CD4-positive, alpha-beta T cell treated with Interleukin-17A for 4 hours (primary cell): ENCODE data around the gene MEGF10.

ENCODE experiments used
- DNase-seq: peaks from one replicate; pipeline ENCODE4 v3.0.0-alpha.2; 2020; ENCODE audit warnings: mixed read lengths

The MEGF10 gene

DNA sequence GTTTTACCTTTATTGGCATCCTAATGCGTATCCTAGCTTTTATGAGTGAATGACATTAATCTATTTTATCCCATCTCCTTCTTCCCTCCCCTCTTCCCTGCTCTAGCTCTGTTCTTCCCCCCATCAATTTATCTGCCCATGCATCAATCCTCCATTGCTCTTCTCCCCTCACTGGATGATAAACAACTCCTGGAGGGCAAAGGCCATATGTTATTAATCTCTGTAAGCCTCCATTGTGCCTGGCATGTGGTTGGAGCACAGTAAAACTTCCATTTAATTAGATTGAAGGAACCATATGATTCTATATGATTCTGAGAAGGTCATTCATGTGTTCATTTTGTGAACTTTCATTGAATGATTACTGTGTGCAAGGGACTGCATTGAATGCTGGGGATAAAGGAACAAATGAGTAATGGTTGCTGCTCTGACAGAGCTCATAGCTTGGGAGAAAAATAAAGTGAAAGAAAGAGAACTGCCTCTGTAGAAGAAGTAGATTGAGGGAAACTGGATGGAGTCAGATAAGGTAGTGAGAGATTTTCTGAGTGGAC, 85.0 kb downstream of the MEGF10 start:
- no peak for DNase-seq

DNA sequence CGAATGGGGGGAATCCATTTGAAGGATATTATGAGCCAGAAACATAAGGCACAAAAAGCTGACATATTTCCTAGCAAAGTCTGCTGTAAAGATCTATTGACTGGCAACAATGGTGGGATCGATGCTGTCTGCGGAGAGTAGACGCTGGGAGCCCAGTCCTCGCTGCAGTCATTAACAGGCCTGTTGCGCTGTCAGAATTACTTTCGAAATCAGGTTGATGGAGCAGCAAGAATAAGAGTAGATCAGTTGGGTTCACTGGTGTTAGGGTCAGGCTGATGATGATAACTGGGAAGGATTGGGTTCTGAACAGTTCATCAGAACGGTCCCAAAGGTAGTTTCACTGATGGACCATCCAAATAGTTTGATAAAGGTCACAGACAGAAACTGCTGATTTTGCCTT, 87.1 kb downstream of the MEGF10 start:
- no peak for DNase-seq

DNA sequence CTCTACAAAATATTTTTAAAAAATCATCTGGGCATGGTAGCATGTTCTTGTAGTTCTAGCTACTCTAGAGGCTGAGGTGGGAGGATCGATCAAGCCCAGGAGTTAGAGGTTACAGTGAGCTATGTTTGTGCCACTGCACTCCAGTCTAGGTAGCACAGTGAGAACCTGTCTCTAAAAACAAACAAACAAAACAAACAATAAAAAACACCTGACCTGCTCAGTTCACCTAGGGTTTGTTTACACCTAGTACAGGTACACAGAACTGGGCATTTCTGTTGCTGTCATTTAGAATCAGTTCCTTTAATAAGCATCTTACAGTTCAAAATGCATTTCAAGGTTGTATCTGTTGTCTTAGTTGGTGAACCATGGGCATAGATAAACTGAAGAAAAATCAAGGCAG, 95.3 kb downstream of the MEGF10 start:
- DNase-seq, result no peak

DNA sequence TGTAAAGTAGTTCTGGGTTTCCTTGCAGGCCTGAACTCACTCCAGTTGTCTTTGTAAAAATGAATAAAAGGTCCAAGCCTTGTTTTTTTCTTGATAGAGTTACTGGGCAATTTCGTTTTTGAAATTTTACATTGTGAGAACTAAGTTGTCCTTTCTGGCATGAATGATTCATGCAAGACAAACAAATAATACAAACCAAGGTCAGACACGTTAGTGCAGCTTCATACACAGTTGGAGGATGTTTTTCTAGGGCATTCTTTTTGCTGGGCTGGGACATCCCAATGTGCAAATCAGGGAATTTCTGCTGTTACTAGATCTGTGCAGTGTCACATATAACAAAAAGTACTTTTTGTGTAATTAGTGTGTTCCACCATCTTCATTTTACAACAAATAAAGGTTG, 96.0 kb downstream of the MEGF10 start:
- DNase-seq, result no peak

DNA sequence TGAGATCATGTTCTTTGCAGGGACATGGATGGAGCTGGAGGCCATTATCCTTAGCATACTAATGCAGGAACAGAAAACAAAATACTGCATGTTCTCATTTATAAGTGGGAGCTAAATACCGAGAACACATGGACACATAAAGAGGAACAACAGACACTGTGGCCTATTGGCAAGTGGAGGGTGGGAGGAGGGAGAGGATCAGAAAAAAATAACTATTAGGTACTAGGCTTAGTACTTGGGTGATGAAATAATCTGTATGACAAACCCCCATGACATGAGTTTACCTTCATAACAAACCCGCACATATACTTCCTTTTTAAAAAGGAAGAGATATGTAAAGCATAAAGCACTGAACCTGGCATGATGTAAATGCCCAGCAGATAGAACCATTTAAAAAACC, 99.0 kb downstream of the MEGF10 start:
- no peak for DNase-seq

DNA sequence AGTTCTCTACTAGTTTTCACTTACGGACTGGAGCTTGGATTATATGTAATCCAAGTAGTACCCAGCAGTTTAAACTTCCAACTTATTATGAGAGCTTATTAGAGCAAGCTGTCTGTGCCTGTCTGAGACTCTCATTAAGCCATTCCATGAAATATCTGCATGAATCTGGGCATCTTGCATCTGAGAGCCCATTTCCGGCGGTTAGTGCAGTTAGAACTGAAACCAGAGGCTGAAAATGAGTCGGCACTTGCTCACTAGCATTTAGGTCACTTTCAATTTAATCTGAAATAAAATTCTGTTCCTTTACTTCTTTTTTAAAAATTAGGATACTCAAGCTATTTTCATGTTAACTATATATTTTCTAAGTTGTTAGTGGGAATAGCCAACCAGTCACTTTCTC, 102.2 kb downstream of the MEGF10 start:
- DNase-seq, result no peak

DNA sequence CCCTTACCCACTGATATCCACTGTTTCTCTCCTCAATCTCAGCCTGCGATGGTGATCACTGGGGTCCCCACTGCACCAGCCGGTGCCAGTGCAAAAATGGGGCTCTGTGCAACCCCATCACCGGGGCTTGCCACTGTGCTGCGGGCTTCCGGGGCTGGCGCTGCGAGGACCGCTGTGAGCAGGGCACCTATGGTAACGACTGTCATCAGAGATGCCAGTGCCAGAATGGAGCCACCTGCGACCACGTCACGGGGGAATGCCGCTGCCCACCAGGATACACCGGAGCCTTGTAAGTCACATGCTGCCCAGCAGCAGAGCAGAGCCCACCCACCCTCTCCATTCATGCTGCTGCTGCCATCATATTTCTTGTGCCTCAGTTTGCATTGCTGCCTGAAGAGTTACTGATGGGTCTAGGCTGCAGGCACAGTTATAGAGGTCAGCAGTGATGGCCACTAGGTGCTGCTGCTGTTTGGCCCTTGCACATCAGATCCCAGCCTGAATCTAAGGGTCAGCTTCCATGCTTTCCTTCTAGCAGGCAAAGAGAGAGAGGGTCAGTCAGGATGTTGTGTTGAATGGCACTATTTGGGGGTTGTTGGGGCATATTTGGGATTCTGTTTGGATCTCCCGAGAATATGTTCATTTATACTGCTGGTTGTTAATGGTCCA, 106.0 kb downstream of the MEGF10 start:
- no peak for DNase-seq

DNA sequence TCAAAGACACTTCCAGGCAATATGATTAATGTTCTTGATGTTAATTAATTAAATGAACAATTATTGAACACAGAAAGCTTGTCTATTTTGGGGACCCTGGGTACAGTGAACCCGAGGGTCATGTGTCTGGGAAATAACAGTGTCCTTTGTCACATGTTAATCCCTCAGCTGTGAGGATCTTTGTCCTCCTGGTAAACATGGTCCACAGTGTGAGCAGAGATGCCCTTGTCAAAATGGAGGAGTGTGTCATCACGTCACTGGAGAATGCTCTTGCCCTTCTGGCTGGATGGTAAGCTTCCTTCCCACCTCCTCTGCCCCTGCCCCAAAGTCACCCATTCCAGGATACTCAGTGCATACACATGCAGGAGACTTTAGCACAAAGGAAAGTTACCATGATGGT, 107.9 kb downstream of the MEGF10 start:
- no peak for DNase-seq

DNA sequence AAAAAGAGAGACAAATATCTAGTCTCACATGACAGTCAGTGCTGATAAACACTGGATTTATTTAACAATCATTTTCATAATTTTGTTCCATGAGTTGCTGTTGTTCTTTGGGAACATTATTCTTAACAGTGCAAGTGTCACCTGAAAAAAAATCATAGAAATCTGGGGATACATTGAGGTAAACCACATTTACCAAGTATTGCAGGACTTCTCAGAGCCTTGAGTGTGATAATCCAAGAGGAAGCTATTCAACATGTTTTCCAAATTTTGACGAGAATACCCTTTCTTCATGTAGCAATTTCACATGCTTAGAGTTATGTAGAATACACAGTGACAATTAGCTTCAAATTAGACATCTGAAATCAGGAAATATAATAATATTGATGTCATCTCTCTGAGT, 108.5 kb downstream of the MEGF10 start:
- DNase-seq, result no peak

DNA sequence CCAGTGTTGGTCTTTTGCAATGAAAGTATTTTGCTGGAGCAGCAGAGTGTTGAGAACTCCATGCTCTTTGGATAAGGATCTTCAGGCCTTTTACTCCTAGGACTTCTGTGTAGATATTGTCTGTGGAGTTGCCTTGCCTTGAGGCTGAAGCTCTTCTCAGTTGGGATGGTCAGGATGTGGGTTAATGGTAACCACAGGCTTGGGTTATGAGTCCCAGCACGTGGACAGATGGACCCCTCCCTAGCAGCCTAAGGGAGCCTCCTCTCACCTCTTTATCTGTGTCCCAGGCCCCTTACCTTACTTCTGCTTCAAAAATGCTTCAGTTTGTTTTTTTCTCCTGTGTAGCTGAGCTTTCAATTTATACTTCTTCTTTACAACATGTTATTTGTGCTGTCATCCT, 109.9 kb downstream of the MEGF10 start:
- DNase-seq, result no peak

DNA sequence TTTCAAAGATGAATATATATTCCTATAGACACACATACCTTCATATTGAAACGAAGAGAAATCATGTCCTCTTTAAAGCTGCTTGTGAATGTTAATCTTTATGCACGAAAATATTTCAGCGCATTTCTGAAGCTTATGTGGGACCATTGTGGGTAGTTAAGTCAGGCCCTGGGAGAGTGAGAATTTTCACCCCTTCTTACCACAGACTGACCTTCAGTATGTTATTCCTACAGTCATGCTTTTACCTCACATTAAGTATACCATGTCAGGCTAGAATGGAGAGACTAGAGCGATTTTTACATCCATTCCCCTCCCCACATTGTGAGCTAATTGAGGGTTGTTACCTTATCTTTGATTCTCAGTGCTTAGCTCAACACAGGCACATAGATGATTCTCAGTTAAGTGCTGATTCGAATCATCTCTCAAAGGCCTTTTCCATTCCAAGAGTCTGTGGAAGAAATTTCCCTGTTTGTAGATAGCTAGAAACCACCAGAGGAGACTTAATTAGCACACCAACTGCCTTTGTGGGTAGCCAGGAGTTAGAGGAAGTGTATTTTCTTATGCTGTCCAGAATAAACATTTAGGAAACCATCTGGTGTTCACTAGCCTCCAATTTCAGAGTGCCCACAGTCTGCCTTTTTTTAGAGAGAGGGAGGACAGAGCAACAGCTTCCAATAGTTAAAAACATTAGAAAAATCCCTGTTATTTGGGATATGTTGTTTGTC, 110.5 kb downstream of the MEGF10 start:
- DNase-seq, result no peak

DNA sequence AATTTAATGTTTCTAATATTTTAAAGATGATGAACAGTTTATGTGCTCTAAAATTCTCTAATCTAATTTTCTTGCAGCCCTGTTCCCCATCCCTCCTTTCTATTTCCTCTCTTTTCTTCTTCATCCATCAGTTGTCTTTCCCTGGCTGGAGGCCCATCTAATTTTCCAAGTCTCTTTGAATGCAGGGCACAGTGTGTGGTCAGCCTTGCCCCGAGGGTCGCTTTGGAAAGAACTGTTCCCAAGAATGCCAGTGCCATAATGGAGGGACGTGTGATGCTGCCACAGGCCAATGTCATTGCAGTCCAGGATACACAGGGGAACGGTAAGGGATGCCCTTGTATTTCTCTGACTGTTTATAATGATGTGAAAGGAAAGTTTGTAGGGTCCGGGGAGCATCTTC, 111.8 kb downstream of the MEGF10 start:
- DNase-seq, result no peak

DNA sequence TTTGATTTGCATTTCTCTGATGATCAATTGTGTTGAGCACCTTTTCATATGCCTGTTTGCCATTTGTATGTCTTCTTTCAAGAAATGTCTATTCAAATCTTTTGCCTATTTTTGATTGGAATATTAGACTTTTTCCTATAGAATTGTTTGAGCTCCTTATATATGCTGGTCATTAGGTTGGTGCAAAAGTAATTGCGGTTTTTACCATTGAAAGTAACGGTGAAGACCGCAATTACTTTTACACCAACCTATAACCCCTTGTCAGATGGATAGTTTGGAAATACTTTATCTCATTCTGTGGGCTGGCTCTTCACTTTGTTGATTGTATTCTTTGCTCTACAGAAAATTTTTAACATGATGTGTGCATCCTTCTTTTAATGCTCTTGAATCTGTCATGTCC, 113.6 kb downstream of the MEGF10 start:
- no peak for DNase-seq

DNA sequence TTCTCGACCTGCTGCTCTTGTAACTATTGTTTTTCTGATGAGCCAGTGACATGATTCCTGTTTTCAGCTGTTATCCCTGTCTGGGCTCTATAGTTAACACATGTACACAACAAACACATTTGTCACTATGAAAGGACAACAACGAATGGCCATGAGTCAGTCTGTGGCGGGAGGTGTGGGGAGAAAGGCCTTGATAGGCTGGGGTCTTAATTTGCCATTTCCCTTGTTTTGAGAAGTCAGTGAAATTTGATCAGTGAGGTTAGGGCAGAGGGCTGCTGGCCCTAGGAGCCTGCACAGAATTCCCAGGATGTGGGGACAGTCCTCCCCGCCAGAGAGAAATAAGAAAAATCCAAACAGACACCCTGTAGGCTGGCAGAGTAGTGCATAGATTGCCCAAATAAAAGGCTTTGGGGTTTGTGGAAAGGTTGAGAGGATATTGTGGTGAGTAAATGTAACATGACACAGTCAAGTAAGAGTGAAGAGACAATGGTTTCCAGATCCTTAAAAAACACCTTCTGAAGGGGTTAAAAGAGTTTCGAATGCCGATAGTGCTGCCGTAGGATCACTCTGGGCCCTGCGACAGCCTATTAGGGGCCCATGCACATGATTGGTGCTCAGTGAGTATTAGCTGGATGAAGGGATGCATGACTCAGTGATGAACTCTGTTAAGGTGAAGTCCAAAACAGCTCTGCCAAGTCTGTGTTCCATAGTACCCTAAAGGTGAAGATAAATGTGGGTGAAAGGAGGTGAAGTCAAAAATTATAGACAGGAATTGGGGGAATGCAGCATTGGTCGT, 115.9 kb downstream of the MEGF10 start:
- DNase-seq, result no peak

DNA sequence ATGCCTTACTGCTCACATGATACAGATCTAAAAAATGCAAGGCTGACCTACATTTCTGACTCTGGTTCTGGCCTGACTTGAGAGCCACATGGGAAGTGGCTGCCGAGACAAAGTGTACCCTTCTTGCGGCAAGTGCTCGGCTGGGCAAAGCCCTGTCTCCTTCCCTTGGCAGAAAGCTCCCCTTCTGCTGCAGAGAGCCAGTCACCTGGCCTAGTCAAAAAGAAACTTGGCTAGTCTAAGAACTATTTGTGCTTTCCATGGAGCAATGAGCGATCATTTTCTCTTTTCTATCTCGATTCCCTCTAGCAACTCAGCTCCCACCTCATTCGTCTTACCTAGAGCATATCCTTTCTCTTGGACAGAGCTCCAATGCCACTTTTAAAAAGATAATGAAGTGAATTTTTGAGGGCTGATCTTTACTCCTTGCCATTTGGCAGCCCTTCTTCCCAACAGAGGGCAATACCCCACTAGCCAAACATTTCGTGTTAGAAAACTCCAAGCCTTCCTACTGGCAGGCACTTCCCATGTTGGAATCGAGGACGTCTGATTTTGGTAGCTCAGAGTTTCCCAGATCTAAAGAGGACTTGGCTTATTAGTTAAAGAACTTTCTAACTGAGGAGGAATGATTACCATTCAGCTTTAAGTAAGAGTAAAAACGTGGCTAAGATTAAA, 118.8 kb downstream of the MEGF10 start:
- DNase-seq, result no peak

DNA sequence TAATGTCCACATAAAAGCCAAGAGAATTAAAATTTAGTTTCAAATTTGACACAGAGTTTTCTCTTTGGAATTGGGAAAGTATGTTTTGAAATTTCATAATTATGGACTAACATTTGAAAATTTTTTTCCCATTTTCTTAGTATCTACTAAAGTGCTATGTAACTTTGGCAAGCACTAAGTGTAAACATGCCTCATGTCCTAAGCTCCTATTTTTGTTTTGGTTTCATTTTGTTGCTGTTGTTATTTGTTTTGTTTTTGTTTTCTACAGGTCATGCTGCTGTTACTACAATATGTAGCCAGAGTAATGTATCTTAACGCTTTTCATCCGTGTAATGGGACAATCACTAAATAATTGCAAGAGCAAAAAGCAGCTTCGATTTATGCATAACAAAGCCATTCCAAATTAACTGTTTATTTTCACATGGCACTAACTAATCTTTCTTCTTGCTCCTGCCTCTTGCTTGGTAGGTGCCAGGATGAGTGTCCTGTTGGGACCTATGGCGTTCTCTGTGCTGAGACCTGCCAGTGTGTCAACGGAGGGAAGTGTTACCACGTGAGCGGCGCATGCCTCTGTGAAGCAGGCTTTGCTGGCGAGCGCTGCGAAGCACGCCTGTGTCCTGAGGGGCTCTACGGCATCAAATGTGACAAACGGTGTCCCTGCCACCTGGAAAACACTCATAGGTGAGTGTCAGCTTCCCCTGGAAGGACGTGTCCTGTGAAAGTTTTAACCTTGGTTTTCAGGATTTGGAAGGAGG, 119.5 kb downstream of the MEGF10 start:
- DNase-seq, result no peak

DNA sequence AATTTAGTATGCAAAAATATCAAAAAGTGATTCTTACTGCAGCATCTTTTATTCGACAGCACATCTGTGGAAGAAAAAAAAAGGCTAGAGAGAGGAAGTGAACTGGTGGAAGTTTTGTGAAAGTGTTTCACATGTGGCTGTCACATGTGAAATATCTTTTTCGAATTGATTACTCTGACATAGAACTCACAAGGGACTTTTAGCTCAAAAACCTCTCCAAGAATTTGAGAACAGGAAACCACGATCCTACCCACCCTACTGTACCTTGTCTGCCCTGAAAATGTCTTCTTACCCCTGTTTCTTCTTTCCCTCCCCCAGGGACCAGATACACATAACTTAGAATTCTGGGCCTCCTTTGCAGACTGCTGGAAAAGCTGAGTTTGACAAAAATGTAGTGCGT, 120.4 kb downstream of the MEGF10 start:
- DNase-seq, result no peak

DNA sequence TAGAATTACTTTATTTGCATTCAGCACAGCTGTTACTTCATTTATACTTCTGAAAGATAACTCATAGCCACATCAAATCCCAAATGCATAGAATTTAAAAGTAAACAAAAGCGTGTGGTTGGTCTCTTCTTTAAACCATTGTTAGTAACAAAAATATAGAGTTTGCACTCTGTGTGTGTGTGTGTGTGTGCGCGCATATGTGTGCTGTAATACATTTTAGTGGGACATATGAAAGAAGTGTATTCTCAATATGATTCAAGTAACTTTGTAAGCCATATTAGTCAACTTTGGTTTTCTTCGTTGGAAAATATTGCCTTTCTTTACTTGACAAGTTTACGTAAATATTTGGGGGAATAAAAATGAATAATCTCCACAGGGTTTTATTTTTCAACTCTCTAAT, 120.8 kb downstream of the MEGF10 start:
- DNase-seq, result no peak

DNA sequence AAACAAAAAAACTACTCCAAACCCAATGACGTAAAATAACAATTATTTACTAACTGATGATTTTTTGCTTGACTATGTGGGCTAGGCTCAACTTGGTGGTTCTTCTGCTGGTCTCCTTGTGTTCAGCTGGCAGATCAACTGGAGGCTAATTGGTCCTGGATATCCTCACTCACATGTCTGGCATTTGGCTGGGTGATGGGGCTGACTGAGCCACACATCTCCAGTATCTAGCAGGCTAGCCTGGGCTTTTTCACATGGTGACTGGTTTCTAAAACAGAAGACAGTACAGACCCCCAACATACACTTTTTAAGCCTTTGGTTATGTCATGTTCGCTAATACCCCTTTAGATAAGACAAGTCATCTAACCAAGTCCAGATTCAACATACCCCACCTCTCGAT, 122.1 kb downstream of the MEGF10 start:
- DNase-seq, result no peak

DNA sequence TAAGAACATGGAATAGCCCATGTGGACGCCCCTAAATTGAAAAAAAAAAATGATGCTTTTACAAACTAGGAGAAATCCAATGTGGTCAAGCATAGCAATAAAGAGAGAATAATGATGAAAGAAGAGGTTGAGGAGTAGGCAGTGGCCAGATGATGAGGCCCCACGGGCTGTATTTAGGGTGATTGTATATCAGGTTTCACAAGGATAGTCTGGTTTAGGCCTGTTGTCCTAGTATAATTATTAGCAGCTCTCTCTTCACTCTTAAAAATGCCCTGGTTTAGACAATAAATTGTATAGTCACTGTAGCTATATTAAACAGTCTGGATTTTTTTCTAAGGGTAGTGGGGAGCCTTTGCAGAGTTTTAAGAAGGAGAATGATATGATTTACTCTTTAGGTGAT, 124.4 kb downstream of the MEGF10 start:
- no peak for DNase-seq

DNA sequence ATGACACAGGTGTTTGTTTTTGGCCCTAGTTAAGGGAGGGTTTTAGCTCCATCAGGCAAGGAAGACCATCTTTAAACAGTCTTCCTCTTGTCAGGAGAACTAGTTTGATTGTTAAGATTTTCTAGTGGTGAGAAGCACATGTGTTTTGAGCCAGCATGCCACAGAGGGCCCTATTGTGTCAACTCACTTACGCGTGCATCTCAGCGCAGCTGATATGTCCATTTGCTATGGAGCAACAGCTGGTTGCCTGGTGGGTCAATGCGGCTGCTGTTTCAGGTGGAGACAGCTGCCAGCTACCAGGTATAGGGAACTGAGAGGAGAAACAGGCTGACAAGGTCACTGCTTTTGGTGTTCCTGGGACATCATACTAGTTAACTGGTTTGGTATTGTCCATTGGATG, 126.3 kb downstream of the MEGF10 start:
- DNase-seq, result no peak

DNA sequence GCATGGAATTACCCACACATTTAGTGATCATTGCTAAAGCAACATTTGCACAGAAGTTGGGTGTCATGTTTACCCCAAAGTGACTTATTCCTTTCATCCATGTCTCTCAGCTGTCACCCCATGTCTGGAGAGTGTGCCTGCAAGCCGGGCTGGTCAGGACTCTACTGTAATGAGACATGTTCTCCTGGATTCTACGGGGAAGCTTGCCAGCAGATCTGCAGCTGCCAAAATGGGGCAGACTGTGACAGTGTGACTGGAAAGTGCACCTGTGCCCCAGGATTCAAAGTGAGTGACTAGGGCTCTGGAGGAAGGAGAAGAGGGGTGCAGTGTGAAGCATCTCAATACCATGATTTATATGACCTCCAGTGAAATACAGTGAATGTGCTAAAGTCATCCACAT, 126.9 kb downstream of the MEGF10 start:
- no peak for DNase-seq

DNA sequence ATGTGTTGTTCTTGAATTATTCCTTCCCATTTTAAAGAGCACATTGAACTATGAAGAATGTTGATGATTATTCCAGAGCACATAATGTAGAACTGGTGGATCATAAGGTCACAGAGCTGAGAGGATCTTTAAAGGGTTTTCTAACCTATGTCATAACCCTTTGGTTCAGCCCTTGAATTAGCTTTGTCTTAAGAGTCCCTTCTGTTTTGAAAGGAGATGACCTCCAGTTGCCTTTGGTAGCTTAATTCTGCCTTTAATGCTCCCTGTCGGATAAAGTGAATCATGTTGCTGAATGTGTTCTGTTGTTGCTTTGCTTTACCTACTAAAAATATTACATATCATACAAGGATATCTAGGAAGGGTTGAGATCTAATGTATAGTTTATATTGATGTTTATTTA, 127.8 kb downstream of the MEGF10 start:
- DNase-seq, result no peak
